ENCODE results near the gene NDUFA3. TPM values are rescaled to one million over a fixed set of nuclear protein-coding genes. Genes with fewer than 3 reads are reported as not detected.
A peak's percentile ranks its signal among the peaks of the same experiment; 100 is the strongest.

The NDUFA3 gene
- polyA plus RNA-seq, 1 donor from 2014 or later, result 21.4 TPM

DNA sequence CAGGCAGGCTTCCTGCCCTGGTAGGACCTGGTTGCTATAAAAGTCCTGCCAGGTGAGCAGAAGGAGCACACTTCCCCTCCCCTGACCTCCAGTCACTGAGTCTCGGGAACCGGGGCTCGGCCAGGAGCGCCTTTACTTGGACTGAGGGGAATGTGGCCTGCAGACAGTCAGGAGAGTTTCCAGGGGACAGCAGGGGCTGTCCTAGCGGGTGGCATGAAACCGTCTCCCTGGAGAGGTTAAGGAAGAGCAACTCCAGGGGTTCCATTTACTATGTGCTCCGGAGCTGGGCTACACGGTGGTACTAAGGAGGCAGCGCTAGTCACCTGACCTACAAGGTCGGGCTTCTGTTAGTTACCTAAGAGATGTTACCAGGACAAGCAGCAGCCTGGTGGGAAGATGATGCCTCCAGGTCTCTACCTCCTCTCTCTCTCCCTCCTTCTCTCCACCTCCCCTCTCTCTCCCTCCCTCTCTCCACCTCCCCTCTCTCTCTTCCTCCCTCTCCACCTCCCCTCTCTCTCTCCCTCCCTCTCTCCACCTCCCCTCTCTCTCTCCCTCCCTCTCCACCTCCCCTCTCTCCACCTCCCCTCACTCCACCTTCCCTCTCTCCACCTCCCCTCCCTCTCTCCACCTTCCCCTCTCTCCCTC is 30.8 kb downstream of the NDUFA3 start:
- no peak overlapping the region for H3K9ac ChIP-seq (ENCODE audit: low read length)
- H2AFZ ChIP-seq (ENCODE audit: low read depth, low read length), result no peak overlapping the region
- H3K4me2 ChIP-seq (ENCODE audit: low read length), result no peak overlapping the region
- TF ChIP-seq, protein P1, sequence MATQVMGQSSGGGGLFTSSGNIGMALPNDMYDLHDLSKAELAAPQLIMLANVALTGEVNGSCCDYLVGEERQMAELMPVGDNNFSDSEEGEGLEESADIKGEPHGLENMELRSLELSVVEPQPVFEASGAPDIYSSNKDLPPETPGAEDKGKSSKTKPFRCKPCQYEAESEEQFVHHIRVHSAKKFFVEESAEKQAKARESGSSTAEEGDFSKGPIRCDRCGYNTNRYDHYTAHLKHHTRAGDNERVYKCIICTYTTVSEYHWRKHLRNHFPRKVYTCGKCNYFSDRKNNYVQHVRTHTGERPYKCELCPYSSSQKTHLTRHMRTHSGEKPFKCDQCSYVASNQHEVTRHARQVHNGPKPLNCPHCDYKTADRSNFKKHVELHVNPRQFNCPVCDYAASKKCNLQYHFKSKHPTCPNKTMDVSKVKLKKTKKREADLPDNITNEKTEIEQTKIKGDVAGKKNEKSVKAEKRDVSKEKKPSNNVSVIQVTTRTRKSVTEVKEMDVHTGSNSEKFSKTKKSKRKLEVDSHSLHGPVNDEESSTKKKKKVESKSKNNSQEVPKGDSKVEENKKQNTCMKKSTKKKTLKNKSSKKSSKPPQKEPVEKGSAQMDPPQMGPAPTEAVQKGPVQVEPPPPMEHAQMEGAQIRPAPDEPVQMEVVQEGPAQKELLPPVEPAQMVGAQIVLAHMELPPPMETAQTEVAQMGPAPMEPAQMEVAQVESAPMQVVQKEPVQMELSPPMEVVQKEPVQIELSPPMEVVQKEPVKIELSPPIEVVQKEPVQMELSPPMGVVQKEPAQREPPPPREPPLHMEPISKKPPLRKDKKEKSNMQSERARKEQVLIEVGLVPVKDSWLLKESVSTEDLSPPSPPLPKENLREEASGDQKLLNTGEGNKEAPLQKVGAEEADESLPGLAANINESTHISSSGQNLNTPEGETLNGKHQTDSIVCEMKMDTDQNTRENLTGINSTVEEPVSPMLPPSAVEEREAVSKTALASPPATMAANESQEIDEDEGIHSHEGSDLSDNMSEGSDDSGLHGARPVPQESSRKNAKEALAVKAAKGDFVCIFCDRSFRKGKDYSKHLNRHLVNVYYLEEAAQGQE (IDR thresholded peaks at IDR 0.05; ENCODE audit: borderline replicate concordance), result no peak
- TF ChIP-seq EZH2 (IDR thresholded peaks at IDR 0.05; ENCODE audit: borderline replicate concordance, insufficient read depth, low read length, poor library complexity, severe bottlenecking), result peak; percentile 76
- peak; percentile 17 for TF ChIP-seq POLR2AphosphoS5 (IDR thresholded peaks at IDR 0.05)
- no peaks in the 10 kb centered on the region for H3K27me3 ChIP-seq (ENCODE audit: insufficient read depth, low read depth, low read length)
- no peak overlapping the region for H3K4me3 ChIP-seq (ENCODE audit: low read length)
- no peaks in the 10 kb centered on the region for H4K20me1 ChIP-seq (ENCODE audit: insufficient read depth)
- no peaks in the 10 kb centered on the region for H3F3A ChIP-seq (ENCODE audit: insufficient read depth, low read length, poor library complexity, severe bottlenecking)
- peaks cover 5% of the 10 kb centered on the region for H3K79me2 ChIP-seq (replicated peaks; ENCODE audit: insufficient read depth, low read length)
- no peaks in the 10 kb centered on the region for H3K9me2 ChIP-seq (ENCODE audit: insufficient read depth, low read length)
- H3K9me3 ChIP-seq (ENCODE audit: low read length), result no peaks in the 10 kb centered on the region
- no peaks in the 10 kb centered on the region for H3K36me3 ChIP-seq (ENCODE audit: insufficient read depth, low read length)
- no peak overlapping the region for H3K27ac ChIP-seq (ENCODE audit: low read length)

DNA sequence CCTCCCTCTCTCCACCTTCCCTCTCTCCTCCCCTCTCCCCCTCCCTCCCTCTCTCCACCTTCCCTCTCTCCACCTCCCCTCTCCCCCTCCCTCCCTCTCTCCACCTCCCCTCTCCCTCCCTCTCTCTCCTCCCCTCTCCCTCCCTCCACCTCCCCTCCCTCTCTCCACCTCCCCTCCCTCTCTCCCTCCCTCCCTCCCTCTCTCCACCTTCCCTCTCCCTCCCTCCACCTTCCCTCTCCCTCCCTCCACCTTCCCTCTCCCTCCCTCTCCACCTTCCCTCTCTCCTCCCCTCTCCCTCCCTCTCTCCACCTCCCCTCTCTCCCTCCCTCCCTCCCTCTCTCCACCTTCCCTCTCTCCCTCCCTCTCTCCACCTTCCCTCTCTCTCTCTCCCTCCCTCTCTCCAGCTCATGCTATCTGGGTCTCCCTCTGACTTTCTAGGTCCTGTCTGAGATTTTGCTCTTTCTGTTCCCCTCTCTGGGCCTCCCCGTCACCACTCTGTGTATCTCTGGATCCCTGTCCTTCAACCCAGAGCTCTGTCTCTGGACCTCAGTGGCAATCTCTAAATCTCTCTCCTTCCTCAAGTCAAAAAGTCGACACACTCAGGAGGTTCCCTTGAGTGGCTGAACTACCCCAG is 31.4 kb downstream of the NDUFA3 start:
- Histone ChIP-seq H3K36me3 (ENCODE audit: insufficient read depth, low read length) (no peaks in the 10 kb centered on the region), H3K9me2 (ENCODE audit: insufficient read depth, low read length) (no peaks in the 10 kb centered on the region), H3K9ac (ENCODE audit: low read length) (no peak overlapping the region), H3K4me3 (ENCODE audit: low read length) (no peak overlapping the region), H3K9me3 (ENCODE audit: low read length) (no peaks in the 10 kb centered on the region), H3K27me3 (ENCODE audit: insufficient read depth, low read depth, low read length) (no peaks in the 10 kb centered on the region), H3F3A (ENCODE audit: insufficient read depth, low read length, poor library complexity, severe bottlenecking) (no peaks in the 10 kb centered on the region), H2AFZ (ENCODE audit: low read depth, low read length) (no peak overlapping the region), H3K27ac (ENCODE audit: low read length) (no peak overlapping the region), H4K20me1 (ENCODE audit: insufficient read depth) (no peaks in the 10 kb centered on the region), H3K4me2 (ENCODE audit: low read length) (no peak overlapping the region), H3K79me2 (replicated peaks; ENCODE audit: insufficient read depth, low read length) (peaks cover 12% of the 10 kb centered on the region)
- TF ChIP-seq TAF1 (IDR thresholded peaks at IDR 0.05; ENCODE audit: low read depth) (no peak), EZH2 (IDR thresholded peaks at IDR 0.05; ENCODE audit: borderline replicate concordance, insufficient read depth, low read length, poor library complexity, severe bottlenecking) (no peak), SMC3 (conservative IDR thresholded peaks at IDR 0.05; ENCODE audit: poor library complexity) (no peak), POLR2AphosphoS5 (IDR thresholded peaks at IDR 0.05) (no peak), EP300 (conservative IDR thresholded peaks at IDR 0.05; ENCODE audit: poor library complexity, severe bottlenecking) (no peak), MXI1 (conservative IDR thresholded peaks at IDR 0.05; ENCODE audit: poor library complexity, severe bottlenecking) (no peak), RAD21 (conservative IDR thresholded peaks at IDR 0.05) (no peak)
- TF ChIP-seq, protein P1 (IDR thresholded peaks at IDR 0.05; ENCODE audit: borderline replicate concordance), result no peak
- TF ChIP-seq, protein P2, sequence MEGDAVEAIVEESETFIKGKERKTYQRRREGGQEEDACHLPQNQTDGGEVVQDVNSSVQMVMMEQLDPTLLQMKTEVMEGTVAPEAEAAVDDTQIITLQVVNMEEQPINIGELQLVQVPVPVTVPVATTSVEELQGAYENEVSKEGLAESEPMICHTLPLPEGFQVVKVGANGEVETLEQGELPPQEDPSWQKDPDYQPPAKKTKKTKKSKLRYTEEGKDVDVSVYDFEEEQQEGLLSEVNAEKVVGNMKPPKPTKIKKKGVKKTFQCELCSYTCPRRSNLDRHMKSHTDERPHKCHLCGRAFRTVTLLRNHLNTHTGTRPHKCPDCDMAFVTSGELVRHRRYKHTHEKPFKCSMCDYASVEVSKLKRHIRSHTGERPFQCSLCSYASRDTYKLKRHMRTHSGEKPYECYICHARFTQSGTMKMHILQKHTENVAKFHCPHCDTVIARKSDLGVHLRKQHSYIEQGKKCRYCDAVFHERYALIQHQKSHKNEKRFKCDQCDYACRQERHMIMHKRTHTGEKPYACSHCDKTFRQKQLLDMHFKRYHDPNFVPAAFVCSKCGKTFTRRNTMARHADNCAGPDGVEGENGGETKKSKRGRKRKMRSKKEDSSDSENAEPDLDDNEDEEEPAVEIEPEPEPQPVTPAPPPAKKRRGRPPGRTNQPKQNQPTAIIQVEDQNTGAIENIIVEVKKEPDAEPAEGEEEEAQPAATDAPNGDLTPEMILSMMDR (IDR thresholded peaks at IDR 0.05; ENCODE audit: poor library complexity, severe bottlenecking), result no peak

All from neural cell (in vitro differentiated cells).